Psoas muscle (tissue), 8 donors: ENCODE data around the gene CNEP1R1. TPM values are rescaled to one million over a fixed set of nuclear protein-coding genes. Genes with fewer than 3 reads are reported as not detected.
"Not testable (repeated sequence)": the region's sequence is repeated elsewhere in the genome, so short reads cannot be mapped to it uniquely, and the experiment has no call there.

Experiments used
- ATAC-seq, 4 donors: fragments of 200-7000 bp; cut with Tn5 transposase; one replicate each; pipeline ENCODE4 v1.9.1; 2020; ENCODE audit warnings: moderate library complexity in 3 of 4, mild to moderate bottlenecking in 2 of 4
- DNase-seq, 2 donors: peaks; one replicate each; pipeline ENCODE4 v3.0.0-alpha.2; 2020
- H3K27ac ChIP-seq: fragments of 200-600 bp; one replicate; pipeline ENCODE4 v1.8.0; 2022
- H3K27me3 ChIP-seq, 3 donors: fragments of 200-600 bp in 1 of 3; one replicate each; pipeline versions ENCODE4 v1.6.1 to v1.8.0; 2013 to 2022; ENCODE audit warnings: low read length in 2 of 3, mild to moderate bottlenecking in 2 of 3, moderate library complexity in 1 of 3; ENCODE audit not compliant: insufficient read depth in 3 of 3
- H3K36me3 ChIP-seq, 2 donors: fragments of 200-600 bp in 1 of 2; one replicate each; pipeline versions ENCODE4 v1.6.1 to v1.8.0; 2013 to 2022; ENCODE audit warnings: low read depth in 1 of 2, mild to moderate bottlenecking in 1 of 2, moderate library complexity in 1 of 2; ENCODE audit not compliant: insufficient read depth in 1 of 2
- H3K4me1 ChIP-seq: fragments of 200-600 bp; one replicate; pipeline ENCODE4 v1.8.0; 2022
- H3K4me3 ChIP-seq: fragments of 200-600 bp; one replicate; pipeline ENCODE4 v1.8.0; 2022; ENCODE audit warnings: mild to moderate bottlenecking
- H3K9me3 ChIP-seq: fragments of 200-600 bp; one replicate; pipeline ENCODE4 v1.8.0; 2022
- WGBS, 3 donors: extraction: QIAGEN DNeasy Blood & Tissue Kit; methylation state at CpG; one replicate each; pipeline versions ENCODE4 v1.1.6 to v1.1.7; 2013; 5-methylcytosine and 5-hydroxymethylcytosine counted together
- intact Hi-C, 2 donors: fragments of 100-400 bp; cut with DNase I; formaldehyde crosslinking; loops; one replicate each; pipeline versions ENCODE4 v1.11.0 to v1.14.2; 2022
- polyA plus RNA-seq, 3 donors: library from polyadenylated mRNA; stranded (reverse); fragments of 200-250 nt; gene quantifications; one replicate each; pipeline ENCODE4 v1.2.3, GENCODE V29; 2013
- total RNA-seq, 4 donors: library from RNA; stranded (reverse); fragmentation: NEBNext Ultra II Directional in 2 of 4; extraction: Animal tissue kit (Norgen Biotek cat#: 25700) in 2 of 4; gene quantifications; one replicate each; pipeline versions ENCODE4 v1.2.1 to v1.2.4, GENCODE V29; 2021 to 2023
- TF ChIP-seq, protein P1 (sequence below): fragments of 200-600 bp; IDR thresholded peaks from one replicate; pipeline ENCODE4 v1.8.0; 2022; ENCODE audit warnings: antibody characterized with exemption
- donor health status: healthy with polysubstance abuse.
- donor health status: DM: no; HTN: no; CAD: no; lungs with moderate emphysema.
- donor health status: Bipolar disorder and iron deficiency.
- donor health status: healthy.
- donor health status: DM: yes; HTN: yes; CAD: no.
- donor health status: DM: no; HTN: no; CAD: no.
- donor health status: DM: no; HTN: no; CAD: no.
- donor health status: DM: yes; HTN: yes; CAD: no.

The CNEP1R1 gene
- total and polyA plus RNA-seq, 7 donors = 10.9 to 45.5 (median 15.3) TPM

- no peak for DNase-seq
- no peaks in the 10 kb centered on the region for H3K9me3 ChIP-seq
- no peaks in the 10 kb centered on the region for H3K4me1 ChIP-seq
- TF ChIP-seq, protein P1, sequence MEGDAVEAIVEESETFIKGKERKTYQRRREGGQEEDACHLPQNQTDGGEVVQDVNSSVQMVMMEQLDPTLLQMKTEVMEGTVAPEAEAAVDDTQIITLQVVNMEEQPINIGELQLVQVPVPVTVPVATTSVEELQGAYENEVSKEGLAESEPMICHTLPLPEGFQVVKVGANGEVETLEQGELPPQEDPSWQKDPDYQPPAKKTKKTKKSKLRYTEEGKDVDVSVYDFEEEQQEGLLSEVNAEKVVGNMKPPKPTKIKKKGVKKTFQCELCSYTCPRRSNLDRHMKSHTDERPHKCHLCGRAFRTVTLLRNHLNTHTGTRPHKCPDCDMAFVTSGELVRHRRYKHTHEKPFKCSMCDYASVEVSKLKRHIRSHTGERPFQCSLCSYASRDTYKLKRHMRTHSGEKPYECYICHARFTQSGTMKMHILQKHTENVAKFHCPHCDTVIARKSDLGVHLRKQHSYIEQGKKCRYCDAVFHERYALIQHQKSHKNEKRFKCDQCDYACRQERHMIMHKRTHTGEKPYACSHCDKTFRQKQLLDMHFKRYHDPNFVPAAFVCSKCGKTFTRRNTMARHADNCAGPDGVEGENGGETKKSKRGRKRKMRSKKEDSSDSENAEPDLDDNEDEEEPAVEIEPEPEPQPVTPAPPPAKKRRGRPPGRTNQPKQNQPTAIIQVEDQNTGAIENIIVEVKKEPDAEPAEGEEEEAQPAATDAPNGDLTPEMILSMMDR = no peak
- no peaks in the 10 kb centered on the region for H3K36me3 ChIP-seq
- ATAC-seq = no peak
- intact Hi-C loops = no loop called here
- H3K27ac ChIP-seq = no peak overlapping the region
- 89 to 93% (median 93%) methylated on average over 2 of the region's 2 CpGs for whole genome bisulfite sequencing, 3 donors
- H3K27me3 ChIP-seq = no peaks in the 10 kb centered on the region
- H3K4me3 ChIP-seq = no peak overlapping the region
These were observed 12.8 kb upstream of the CNEP1R1 start for GRCh38 chr16:50012182-50012581.

GRCh38 chr16:50014211-50014610, 10.8 kb upstream of the CNEP1R1 start:
- H3K4me3 ChIP-seq, DNase-seq, H3K27ac ChIP-seq, H3K4me1 ChIP-seq, H3K36me3 ChIP-seq, H3K27me3 ChIP-seq, ATAC-seq, intact Hi-C loops, H3K9me3 ChIP-seq: not testable (repeated sequence)
- WGBS, 3 donors = 66 to 78% (median 75%) methylated on average over 8 of the region's 8 CpGs

- H3K36me3 ChIP-seq = no peaks in the 10 kb centered on the region
- DNase-seq (no peak), ATAC-seq (no peak)
- WGBS, 3 donors = 95 to 97% (median 95%) methylated on average over 2 of the region's 2 CpGs
- no peaks in the 10 kb centered on the region for H3K4me1 ChIP-seq
- H3K4me3 ChIP-seq = no peak overlapping the region
- intact Hi-C loops = no loop called here
- no peaks in the 10 kb centered on the region for H3K9me3 ChIP-seq
- TF ChIP-seq, protein P1 = no peak
- H3K27me3 ChIP-seq = no peaks in the 10 kb centered on the region
- no peak overlapping the region for H3K27ac ChIP-seq
These were observed 9.4 kb upstream of the CNEP1R1 start for GRCh38 chr16:50015631-50016030.

- Histone ChIP-seq H3K9me3 (no peaks in the 10 kb centered on the region), H3K4me1 (no peaks in the 10 kb centered on the region), H3K27me3 (no peaks in the 10 kb centered on the region), H3K27ac (no peak overlapping the region), H3K36me3 (no peaks in the 10 kb centered on the region), H3K4me3 (no peak overlapping the region)
- DNase-seq (no peak), ATAC-seq (no peak)
- 75 to 80% (median 79%) methylated on average over 9 of the region's 9 CpGs for WGBS, 3 donors
- intact Hi-C loops = no loop called here
- TF ChIP-seq, protein P1 = no peak
These were observed 7.5 kb upstream of the CNEP1R1 start for GRCh38 chr16:50017553-50017952.

GRCh38 chr16:50021544-50021943, 3.5 kb upstream of the CNEP1R1 start:
- Histone ChIP-seq H3K27me3 (no peaks in the 10 kb centered on the region), H3K9me3 (no peaks in the 10 kb centered on the region), H3K4me1 (peaks cover 9% of the 10 kb centered on the region), H3K4me3 (no peak overlapping the region), H3K36me3 (no peaks in the 10 kb centered on the region), H3K27ac (no peak overlapping the region)
- intact Hi-C loops = loop anchor here in 1 of 2 donors (10.0 kb wide), 3 partner anchors 343 to 783 kb away; partner anchors contain the start of gene BRD7
- ATAC-seq (no peak), DNase-seq (no peak)
- 32 to 46% (median 40%) methylated on average over 2 of the region's 2 CpGs for WGBS, 3 donors
- TF ChIP-seq, protein P1 = no peak
